Cardiac fibroblast (primary cell): Measurements from ENCODE around the gene SERPINE2.

Experiments
- DNase-seq, 2 donors: peaks; one replicate each; pipeline versions ENCODE4 v3.0.0 to v3.0.0-alpha.2; 2010; ENCODE audit warnings: low read depth in 2 of 2
- H3K4me3 ChIP-seq, 2 donors: replicated peaks in 1 of 2; 1 replicate in 1 of 2; 2 replicates in 1 of 2; pipeline ENCODE4 v1.5.1; 2011; ENCODE audit warnings: low read depth in 2 of 2, low read length in 2 of 2, mild to moderate bottlenecking in 2 of 2, moderate library complexity in 1 of 2
- CTCF ChIP-seq: IDR thresholded peaks from one replicate; pipeline ENCODE4 v1.5.1; 2011; ENCODE audit warnings: low read depth, mild to moderate bottlenecking, low read length, inconsistent platforms

The SERPINE2 gene

DNA sequence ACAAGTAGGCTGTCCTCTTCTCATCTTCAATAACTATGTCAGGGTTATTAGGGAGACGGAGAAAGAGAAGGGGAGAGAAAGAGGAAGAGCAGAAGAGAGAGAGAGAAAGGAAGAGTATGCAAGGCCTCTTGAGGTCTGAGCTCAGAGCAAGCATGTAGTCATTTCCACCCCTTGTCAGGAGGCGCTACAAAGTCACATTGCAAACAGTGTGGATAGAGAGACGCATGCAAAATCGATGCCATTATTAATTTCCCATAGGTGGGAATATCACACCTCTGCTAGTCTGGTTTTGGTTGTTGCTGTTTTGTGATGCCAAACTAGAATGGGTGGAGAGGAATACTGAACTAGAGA lies 24.2 kb upstream of the SERPINE2 start:
- H3K4me3 ChIP-seq, result no peak overlapping the region
- TF ChIP-seq CTCF, result no peak
- DNase-seq, result no peak

GRCh38 chr2:224062481-224063297 lies 23.6 kb upstream of the SERPINE2 start:
- H3K4me3 ChIP-seq, result no peak overlapping the region
- DNase-seq, result no peak
- TF ChIP-seq CTCF, result no peak

DNA sequence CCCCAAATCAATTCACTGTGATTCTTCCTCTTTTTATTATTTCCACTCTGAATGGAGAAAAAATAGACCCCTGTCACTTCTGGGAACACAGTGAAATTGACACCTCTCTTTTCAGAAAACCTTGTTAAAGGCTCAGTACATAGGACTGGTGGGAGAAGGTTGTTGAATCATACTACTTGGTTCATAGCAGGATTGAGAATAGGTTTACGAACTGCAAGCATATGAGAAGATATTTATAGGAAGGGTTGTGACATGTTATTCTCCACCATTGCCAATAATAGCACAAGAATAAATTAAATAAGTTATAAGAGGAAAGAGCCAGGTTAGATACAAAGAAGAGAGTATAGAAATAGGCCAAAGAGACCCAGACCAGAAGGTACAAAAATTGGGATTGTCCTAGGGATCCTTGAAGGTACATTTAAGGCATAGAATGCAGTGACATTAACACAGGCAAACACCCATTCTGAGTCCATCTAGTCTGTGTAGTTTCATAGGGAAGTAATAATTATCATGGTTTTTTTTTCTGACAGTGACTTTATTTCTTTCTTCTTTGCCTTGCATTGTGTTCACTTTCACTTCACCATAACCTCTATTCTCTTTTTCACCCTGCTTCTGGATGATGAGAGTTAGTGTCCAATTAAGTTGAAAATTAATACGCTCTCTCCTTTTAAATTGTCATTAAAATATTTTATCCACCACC lies 21.8 kb upstream of the SERPINE2 start:
- no peak overlapping the region for H3K4me3 ChIP-seq
- no peak for TF ChIP-seq CTCF
- DNase-seq, result no peak

GRCh38 chr2:224059178-224059577 lies 20.1 kb upstream of the SERPINE2 start:
- DNase-seq, result no peak
- no peak for TF ChIP-seq CTCF
- H3K4me3 ChIP-seq, result no peak overlapping the region

- DNase-seq, result no peak
- H3K4me3 ChIP-seq, result no peak overlapping the region
- peak; percentile 27 for TF ChIP-seq CTCF
Measured at GRCh38 chr2:224058048-224058775, 19.1 kb upstream of the SERPINE2 start.

GRCh38 chr2:224056889-224057288 lies 17.8 kb upstream of the SERPINE2 start:
- TF ChIP-seq CTCF, result no peak
- DNase-seq, result no peak
- no peak overlapping the region for H3K4me3 ChIP-seq
